Measurements from ENCODE around the gene ZBTB46. TPM values are rescaled to one million over a fixed set of nuclear protein-coding genes. Genes with fewer than 3 reads are reported as not detected.
"Not testable (repeated sequence)": the region's sequence is repeated elsewhere in the genome, so short reads cannot be mapped to it uniquely, and the experiment has no call there.

Gene ZBTB46
- total RNA-seq, 1 experiment from 2014 or later: 27.1 TPM

GRCh38 chr20:63802469-63803240 is 28.4 kb downstream of the ZBTB46 start:
- Histone ChIP-seq H3K56ac (ENCODE audit: insufficient read length, low read depth, low read length) (no peak overlapping the region), H2AFZ (ENCODE audit: low read length) (no peak overlapping the region), H3K18ac (ENCODE audit: insufficient read length, low read depth, low read length) (no peak overlapping the region), H3K4ac (ENCODE audit: low read depth, low read length) (no peak overlapping the region), H3K23me2 (ENCODE audit: insufficient read length, low read depth, low read length, poor library complexity, severe bottlenecking) (no peaks in the 10 kb centered on the region), H3K9ac (ENCODE audit: extremely low read depth, insufficient read length, low read length) (no peak overlapping the region), H3T11ph (ENCODE audit: low read length) (no peak overlapping the region), H4K8ac (replicated peaks; ENCODE audit: insufficient read length, low read depth, low read length) (no peak overlapping the region), H3K27ac (ENCODE audit: insufficient read length, low read depth, low read length) (no peak overlapping the region), H4K20me1 (ENCODE audit: control insufficient read depth, insufficient read depth, insufficient read length) (no peaks in the 10 kb centered on the region), H3K27me3 (ENCODE audit: insufficient read depth, low read length) (no peaks in the 10 kb centered on the region), H4K91ac (ENCODE audit: insufficient read length, low read depth, low read length) (no peak overlapping the region), H2BK20ac (ENCODE audit: low read depth, low read length, poor library complexity, severe bottlenecking) (no peak overlapping the region), H3K79me1 (ENCODE audit: insufficient read depth, low read depth, low read length, poor library complexity, severe bottlenecking) (no peaks in the 10 kb centered on the region), H3K9me3 (ENCODE audit: control insufficient read depth, low read depth, low read length) (no peaks in the 10 kb centered on the region), H4K5ac (ENCODE audit: insufficient read length, low read depth, low read length) (no peak overlapping the region), H2BK5ac (ENCODE audit: insufficient read length, low read length) (no peak overlapping the region), H3K4me1 (ENCODE audit: insufficient read depth, low read length) (no peaks in the 10 kb centered on the region), H3K14ac (ENCODE audit: insufficient read depth, low read length) (no peak overlapping the region), H2AK5ac (ENCODE audit: insufficient read length, low read length) (no peak overlapping the region), H3K4me2 (ENCODE audit: insufficient read depth, insufficient read length, low read length) (no peak overlapping the region), H3K79me2 (ENCODE audit: insufficient read depth, low read length) (no peaks in the 10 kb centered on the region), H2BK15ac (ENCODE audit: low read depth, low read length) (no peak overlapping the region), H2BK120ac (ENCODE audit: low read depth, low read length, poor library complexity, severe bottlenecking) (no peak overlapping the region), H2BK12ac (ENCODE audit: insufficient read length, low read depth, low read length) (no peak overlapping the region), H3K23ac (ENCODE audit: insufficient read length, low read depth, low read length) (no peak overlapping the region)
- TF ChIP-seq CTCF (conservative IDR thresholded peaks at IDR 0.05): no peak
- peaks cover 5 to 22% (median 12%) of the 10 kb centered on the region in 3 experiments for H3K36me3 Mint-ChIP-seq (ENCODE audit: insufficient read depth in 1 of 3, low read depth in 3 of 3)
- H3K9me3 Mint-ChIP-seq: peaks cover 1 to 6% of the 10 kb centered on the region in 2 experiments; a peak in 3 of 5 replicates
- DNase-seq: no peak
- WGBS (ENCODE audit: extremely low coverage, insufficient read length, low lambda C conversion rate): no CpG with 5 or more reads among the region's 51 CpGs
- no peaks in the 10 kb centered on the region for H3K27me3 Mint-ChIP-seq (ENCODE audit: low read depth)
- H3K4me1 Mint-ChIP-seq: peaks cover 2 to 4% of the 10 kb centered on the region in 2 experiments; a peak in 2 of 4 replicates
- H3K4me3 Mint-ChIP-seq: no peak overlapping the region
- no peak overlapping the region for H3K27ac Mint-ChIP-seq

- H2BK15ac ChIP-seq (ENCODE audit: low read depth, low read length); H4K5ac ChIP-seq (ENCODE audit: insufficient read length, low read depth, low read length); H3K23me2 ChIP-seq (ENCODE audit: insufficient read length, low read depth, low read length, poor library complexity, severe bottlenecking); H3K4me3 Mint-ChIP-seq; H3K27me3 Mint-ChIP-seq (ENCODE audit: low read depth); H2AFZ ChIP-seq (ENCODE audit: low read length); H3K79me2 ChIP-seq (ENCODE audit: insufficient read depth, low read length); H2BK120ac ChIP-seq (ENCODE audit: low read depth, low read length, poor library complexity, severe bottlenecking); H3K23ac ChIP-seq (ENCODE audit: insufficient read length, low read depth, low read length); H3K4me1 ChIP-seq (ENCODE audit: insufficient read depth, low read length); H3K27ac ChIP-seq (ENCODE audit: insufficient read length, low read depth, low read length); H3K9me3 Mint-ChIP-seq; H3K18ac ChIP-seq (ENCODE audit: insufficient read length, low read depth, low read length); H2BK20ac ChIP-seq (ENCODE audit: low read depth, low read length, poor library complexity, severe bottlenecking); H3K27me3 ChIP-seq (ENCODE audit: insufficient read depth, low read length); H3K9me3 ChIP-seq (ENCODE audit: control insufficient read depth, low read depth, low read length); H3K4me1 Mint-ChIP-seq; H3K9ac ChIP-seq (ENCODE audit: extremely low read depth, insufficient read length, low read length); H4K20me1 ChIP-seq (ENCODE audit: control insufficient read depth, insufficient read depth, insufficient read length); H3K4ac ChIP-seq (ENCODE audit: low read depth, low read length); H3K79me1 ChIP-seq (ENCODE audit: insufficient read depth, low read depth, low read length, poor library complexity, severe bottlenecking); H2BK5ac ChIP-seq (ENCODE audit: insufficient read length, low read length); H3K14ac ChIP-seq (ENCODE audit: insufficient read depth, low read length); H2BK12ac ChIP-seq (ENCODE audit: insufficient read length, low read depth, low read length); H3T11ph ChIP-seq (ENCODE audit: low read length); DNase-seq; H3K4me2 ChIP-seq (ENCODE audit: insufficient read depth, insufficient read length, low read length); H2AK5ac ChIP-seq (ENCODE audit: insufficient read length, low read length); H4K91ac ChIP-seq (ENCODE audit: insufficient read length, low read depth, low read length); H4K8ac ChIP-seq (replicated peaks; ENCODE audit: insufficient read length, low read depth, low read length); H3K56ac ChIP-seq (ENCODE audit: insufficient read length, low read depth, low read length): not testable (repeated sequence)
- Mint-ChIP-seq H3K36me3 (ENCODE audit: insufficient read depth in 1 of 3, low read depth in 3 of 3) (peaks cover 5 to 24% (median 13%) of the 10 kb centered on the region in 3 experiments), H3K27ac (peak overlapping the region in 1 of 3 experiments; percentile 37; a peak in 2 of 7 replicates)
- WGBS (ENCODE audit: extremely low coverage, insufficient read length, low lambda C conversion rate): no CpG with 5 or more reads among the region's 2 CpGs
Observed at GRCh38 chr20:63801174-63801573, 29.9 kb downstream of the ZBTB46 start.
